ENCODE results near the gene MAGOH. TPM values are rescaled to one million over a fixed set of nuclear protein-coding genes. Genes with fewer than 3 reads are reported as not detected.

Gene MAGOH
- total and polyA plus RNA-seq, 2 of the 13 experiments (the other 11 are each of a cell fraction or from before 2014, with no cell fraction given) = 24.1 to 87.0 TPM

GRCh38 chr1:53238197-53239155 lies at the start of gene MAGOH (continued):
- TF ChIP-seq, protein P1, sequence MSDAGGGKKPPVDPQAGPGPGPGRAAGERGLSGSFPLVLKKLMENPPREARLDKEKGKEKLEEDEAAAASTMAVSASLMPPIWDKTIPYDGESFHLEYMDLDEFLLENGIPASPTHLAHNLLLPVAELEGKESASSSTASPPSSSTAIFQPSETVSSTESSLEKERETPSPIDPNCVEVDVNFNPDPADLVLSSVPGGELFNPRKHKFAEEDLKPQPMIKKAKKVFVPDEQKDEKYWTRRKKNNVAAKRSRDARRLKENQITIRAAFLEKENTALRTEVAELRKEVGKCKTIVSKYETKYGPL (CRISPR knock-in tag; IDR thresholded peaks at IDR 0.05) = no peak
- TF ChIP-seq ZFP82 (CRISPR knock-in tag; IDR thresholded peaks at IDR 0.05; ENCODE audit: borderline replicate concordance) = no peak
- no peak for TF ChIP-seq ZNF841 (CRISPR knock-in tag; IDR thresholded peaks at IDR 0.05; ENCODE audit: borderline replicate concordance)
- no peak for TF ChIP-seq CERS6 (CRISPR knock-in tag; IDR thresholded peaks at IDR 0.05)
- no peak for TF ChIP-seq ZNF737 (CRISPR knock-in tag; IDR thresholded peaks at IDR 0.05; ENCODE audit: borderline replicate concordance)
- TF ChIP-seq, protein P2, sequence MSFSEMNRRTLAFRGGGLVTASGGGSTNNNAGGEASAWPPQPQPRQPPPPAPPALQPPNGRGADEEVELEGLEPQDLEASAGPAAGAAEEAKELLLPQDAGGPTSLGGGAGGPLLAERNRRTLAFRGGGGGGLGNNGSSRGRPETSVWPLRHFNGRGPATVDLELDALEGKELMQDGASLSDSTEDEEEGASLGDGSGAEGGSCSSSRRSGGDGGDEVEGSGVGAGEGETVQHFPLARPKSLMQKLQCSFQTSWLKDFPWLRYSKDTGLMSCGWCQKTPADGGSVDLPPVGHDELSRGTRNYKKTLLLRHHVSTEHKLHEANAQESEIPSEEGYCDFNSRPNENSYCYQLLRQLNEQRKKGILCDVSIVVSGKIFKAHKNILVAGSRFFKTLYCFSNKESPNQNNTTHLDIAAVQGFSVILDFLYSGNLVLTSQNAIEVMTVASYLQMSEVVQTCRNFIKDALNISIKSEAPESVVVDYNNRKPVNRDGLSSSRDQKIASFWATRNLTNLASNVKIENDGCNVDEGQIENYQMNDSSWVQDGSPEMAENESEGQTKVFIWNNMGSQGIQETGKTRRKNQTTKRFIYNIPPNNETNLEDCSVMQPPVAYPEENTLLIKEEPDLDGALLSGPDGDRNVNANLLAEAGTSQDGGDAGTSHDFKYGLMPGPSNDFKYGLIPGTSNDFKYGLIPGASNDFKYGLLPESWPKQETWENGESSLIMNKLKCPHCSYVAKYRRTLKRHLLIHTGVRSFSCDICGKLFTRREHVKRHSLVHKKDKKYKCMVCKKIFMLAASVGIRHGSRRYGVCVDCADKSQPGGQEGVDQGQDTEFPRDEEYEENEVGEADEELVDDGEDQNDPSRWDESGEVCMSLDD (CRISPR knock-in tag; IDR thresholded peaks at IDR 0.05; ENCODE audit: borderline replicate concordance) = no peak
- TF ChIP-seq ZNF776 (CRISPR knock-in tag; IDR thresholded peaks at IDR 0.05) = no peak; the same call in 1 of the 2 replicates
- 0 out of 2 replicates have a peak, but pooled peaks have one; percentile 36 for TF ChIP-seq KLF11 (CRISPR knock-in tag; IDR thresholded peaks at IDR 0.05)
- TF ChIP-seq, protein P3, sequence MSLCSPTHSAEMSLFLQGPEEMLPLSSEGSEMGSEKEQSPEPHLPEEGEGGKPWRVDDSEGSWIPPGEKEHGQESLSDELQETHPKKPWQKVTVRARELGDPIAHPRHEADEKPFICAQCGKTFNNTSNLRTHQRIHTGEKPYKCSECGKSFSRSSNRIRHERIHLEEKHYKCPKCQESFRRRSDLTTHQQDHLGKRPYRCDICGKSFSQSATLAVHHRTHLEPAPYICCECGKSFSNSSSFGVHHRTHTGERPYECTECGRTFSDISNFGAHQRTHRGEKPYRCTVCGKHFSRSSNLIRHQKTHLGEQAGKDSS (CRISPR knock-in tag; IDR thresholded peaks at IDR 0.05; ENCODE audit: borderline replicate concordance, low read depth) = peak; percentile 51; the same call in 1 of the 2 replicates
- TF ChIP-seq KMT2B (CRISPR knock-in tag; IDR thresholded peaks at IDR 0.05) = peak; percentile 97
- TF ChIP-seq ZNF256 (CRISPR knock-in tag; conservative IDR thresholded peaks at IDR 0.05) = no peak
- no peak for TF ChIP-seq ZNF569 (CRISPR knock-in tag; IDR thresholded peaks at IDR 0.05; ENCODE audit: borderline replicate concordance)
- TF ChIP-seq, protein P4, sequence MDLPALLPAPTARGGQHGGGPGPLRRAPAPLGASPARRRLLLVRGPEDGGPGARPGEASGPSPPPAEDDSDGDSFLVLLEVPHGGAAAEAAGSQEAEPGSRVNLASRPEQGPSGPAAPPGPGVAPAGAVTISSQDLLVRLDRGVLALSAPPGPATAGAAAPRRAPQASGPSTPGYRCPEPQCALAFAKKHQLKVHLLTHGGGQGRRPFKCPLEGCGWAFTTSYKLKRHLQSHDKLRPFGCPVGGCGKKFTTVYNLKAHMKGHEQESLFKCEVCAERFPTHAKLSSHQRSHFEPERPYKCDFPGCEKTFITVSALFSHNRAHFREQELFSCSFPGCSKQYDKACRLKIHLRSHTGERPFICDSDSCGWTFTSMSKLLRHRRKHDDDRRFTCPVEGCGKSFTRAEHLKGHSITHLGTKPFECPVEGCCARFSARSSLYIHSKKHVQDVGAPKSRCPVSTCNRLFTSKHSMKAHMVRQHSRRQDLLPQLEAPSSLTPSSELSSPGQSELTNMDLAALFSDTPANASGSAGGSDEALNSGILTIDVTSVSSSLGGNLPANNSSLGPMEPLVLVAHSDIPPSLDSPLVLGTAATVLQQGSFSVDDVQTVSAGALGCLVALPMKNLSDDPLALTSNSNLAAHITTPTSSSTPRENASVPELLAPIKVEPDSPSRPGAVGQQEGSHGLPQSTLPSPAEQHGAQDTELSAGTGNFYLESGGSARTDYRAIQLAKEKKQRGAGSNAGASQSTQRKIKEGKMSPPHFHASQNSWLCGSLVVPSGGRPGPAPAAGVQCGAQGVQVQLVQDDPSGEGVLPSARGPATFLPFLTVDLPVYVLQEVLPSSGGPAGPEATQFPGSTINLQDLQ (CRISPR knock-in tag; IDR thresholded peaks at IDR 0.05) = no peak
- TF ChIP-seq RARA (CRISPR knock-in tag; IDR thresholded peaks at IDR 0.05) = peak; percentile 77
- TF ChIP-seq ZNF605 (CRISPR knock-in tag; IDR thresholded peaks at IDR 0.05) = peak; percentile 78; the same call in 1 of the 2 replicates

Measured in HepG2 (cell line).